Liver (tissue), 9 donors: ENCODE measurements around the gene HOXB5. TPM values are rescaled to one million over a fixed set of nuclear protein-coding genes. Genes with fewer than 3 reads are reported as not detected.

ENCODE experiments used
- DNase-seq: peaks from one replicate; pipeline ENCODE4 v3.0.0-alpha.2; 2017; ENCODE audit warnings: low spot score
- H3K27ac ChIP-seq, 2 donors: one replicate each; pipeline ENCODE4 v1.7.0; 2013; ENCODE audit warnings: inconsistent platforms in 2 of 2, low read length in 2 of 2, control low read depth in 1 of 2, low read depth in 1 of 2, mild to moderate bottlenecking in 1 of 2
- H3K27me3 ChIP-seq, 4 donors: one replicate each; pipeline versions ENCODE4 v1.6.1 to v1.7.0; 2013; ENCODE audit warnings: low read length in 3 of 4, inconsistent platforms in 1 of 4, mild to moderate bottlenecking in 1 of 4, moderate library complexity in 1 of 4; ENCODE audit not compliant: control insufficient read depth in 4 of 4, insufficient read depth in 4 of 4
- H3K36me3 ChIP-seq, 4 donors: one replicate each; pipeline versions ENCODE4 v1.6.1 to v1.7.0; 2013; ENCODE audit warnings: low read length in 3 of 4, mild to moderate bottlenecking in 3 of 4, low read depth in 1 of 4, moderate library complexity in 1 of 4; ENCODE audit not compliant: control insufficient read depth in 4 of 4, insufficient read depth in 3 of 4
- H3K4me1 ChIP-seq, 4 donors: one replicate each; pipeline versions ENCODE4 v1.6.1 to v1.7.0; 2013; ENCODE audit warnings: low read length in 3 of 4, mild to moderate bottlenecking in 3 of 4, moderate library complexity in 1 of 4; ENCODE audit not compliant: control insufficient read depth in 4 of 4, insufficient read depth in 4 of 4
- H3K4me3 ChIP-seq, 3 donors: one replicate each; pipeline versions ENCODE4 v1.6.1 to v1.7.0; 2013; ENCODE audit warnings: low read length in 3 of 3, control low read depth in 1 of 3, low read depth in 1 of 3, mild to moderate bottlenecking in 1 of 3
- H3K9ac ChIP-seq, 2 donors: one replicate each; pipeline ENCODE4 v1.7.0; 2013; ENCODE audit warnings: low read length in 2 of 2, mild to moderate bottlenecking in 2 of 2, moderate library complexity in 2 of 2, control low read depth in 1 of 2, low read depth in 1 of 2
- H3K9me3 ChIP-seq, 4 donors: one replicate each; pipeline versions ENCODE4 v1.6.1 to v1.7.0; 2013; ENCODE audit warnings: low read length in 3 of 4; ENCODE audit not compliant: control insufficient read depth in 4 of 4
- ATF3 ChIP-seq: IDR thresholded peaks from 2 replicates; pipeline ENCODE4 v1.6.1; 2016; ENCODE audit warnings: antibody characterized with exemption
- EGR1 ChIP-seq, 2 donors: IDR thresholded peaks; 2 replicates each; pipeline ENCODE4 v1.6.1; 2016 to 2018; ENCODE audit warnings: antibody characterized with exemption in 2 of 2, low read depth in 2 of 2
- FOXA1 ChIP-seq: IDR thresholded peaks from 2 replicates; pipeline ENCODE4 v1.6.1; 2016; ENCODE audit warnings: antibody characterized with exemption
- FOXA2 ChIP-seq: IDR thresholded peaks from 2 replicates; pipeline ENCODE4 v1.6.1; 2016; ENCODE audit warnings: antibody characterized with exemption
- HNF4A ChIP-seq, 2 donors: conservative IDR thresholded peaks; 2 replicates each; pipeline ENCODE4 v1.6.1; 2016; ENCODE audit warnings: antibody characterized with exemption in 2 of 2, mild to moderate bottlenecking in 2 of 2
- HNF4G ChIP-seq: IDR thresholded peaks from 2 replicates; pipeline ENCODE4 v1.6.1; 2016; ENCODE audit warnings: antibody characterized with exemption
- JUND ChIP-seq, 2 donors: IDR thresholded peaks; 2 replicates each; pipeline ENCODE4 v1.6.1; 2016; ENCODE audit warnings: antibody characterized with exemption in 2 of 2
- MAX ChIP-seq: IDR thresholded peaks from 2 replicates; pipeline ENCODE4 v1.6.1; 2016; ENCODE audit warnings: antibody characterized with exemption
- NR2F2 ChIP-seq: IDR thresholded peaks from 2 replicates; pipeline ENCODE4 v1.6.1; 2016; ENCODE audit warnings: antibody characterized with exemption
- RAD21 ChIP-seq, 2 donors: IDR thresholded peaks; 2 replicates each; pipeline ENCODE4 v1.6.1; 2016; ENCODE audit warnings: antibody characterized with exemption in 2 of 2, mild to moderate bottlenecking in 2 of 2
- RXRA ChIP-seq, 2 donors: IDR thresholded peaks; 2 replicates each; pipeline ENCODE4 v1.6.1; 2017 to 2018; ENCODE audit warnings: antibody characterized with exemption in 2 of 2, mild to moderate bottlenecking in 1 of 2
- SP1 ChIP-seq: IDR thresholded peaks from 2 replicates; pipeline ENCODE4 v1.6.1; 2018; ENCODE audit warnings: antibody characterized with exemption, mild to moderate bottlenecking
- YY1 ChIP-seq: IDR thresholded peaks from 2 replicates; pipeline ENCODE4 v1.6.1; 2016; ENCODE audit warnings: antibody characterized with exemption, mild to moderate bottlenecking
- ZBTB33 ChIP-seq: IDR thresholded peaks from 2 replicates; pipeline ENCODE4 v1.6.1; 2016; ENCODE audit warnings: antibody characterized with exemption
- WGBS: extraction: QIAGEN DNeasy Blood & Tissue Kit; methylation state at CpG from one replicate; pipeline ENCODE4 v1.1.7; 2013; 5-methylcytosine and 5-hydroxymethylcytosine counted together
- polyA plus RNA-seq, 2 donors: library from polyadenylated mRNA; stranded (reverse) in 1 of 2; unstranded in 1 of 2; fragments of 200-250 nt in 1 of 2; fragments of >200 nt in 1 of 2; fragmentation: Nextera tagmentation in 1 of 2; extraction: Ambion mirVana in 1 of 2; gene quantifications; one replicate each; pipeline versions ENCODE4 v1.2.1 to v1.2.3, GENCODE V29; 2013 to 2015
- total RNA-seq, 2 donors: library from RNA; depleted of rRNA; stranded (reverse); fragments of >200 nt; gene quantifications; one replicate each; pipeline ENCODE4 v1.2.3, GENCODE V29; 2014
- donor health status: healthy.
- donor health status: healthy.
- donor health status: healthy.
- donor health status: healthy.
- donor health status: healthy.

HOXB5 gene
- total and polyA plus RNA-seq, 4 donors, result 0.08 to 0.38 (median 0.36) TPM; not detected in 1

GRCh38 chr17:48577946-48578615 is 15.5 kb downstream of the HOXB5 start, which contains the start of gene HOXB4 (continued):
- TF ChIP-seq FOXA1, result no peak
- TF ChIP-seq FOXA2, result no peak
- TF ChIP-seq NR2F2, result no peak
- TF ChIP-seq YY1, result no peak
- TF ChIP-seq ZBTB33, result no peak

GRCh38 chr17:48577330-48577945 is 16.1 kb downstream of the HOXB5 start:
- Histone ChIP-seq H3K4me3 (peak overlapping the region in 2 of 3 donors; percentile 14 to 46), H3K4me1 (peaks cover 0 to 6% (median 3%) of the 10 kb centered on the region in 4 donors), H3K27me3 (peaks cover 0 to 24% (median 5%) of the 10 kb centered on the region in 4 donors), H3K36me3 (no peaks in the 10 kb centered on the region), H3K9ac (no peak overlapping the region), H3K9me3 (no peaks in the 10 kb centered on the region), H3K27ac (peak overlapping the region; percentile 55 to 72)
- DNase-seq, result no peak
- TF ChIP-seq ZBTB33, result no peak
- TF ChIP-seq HNF4A (conservative IDR thresholded peaks at IDR 0.05), result no peak
- TF ChIP-seq FOXA2, result no peak
- TF ChIP-seq EGR1 (IDR thresholded peaks at IDR 0.05; ENCODE audit: low read depth in 2 of 2), result no peak
- no peak for TF ChIP-seq RXRA (IDR thresholded peaks at IDR 0.05)
- TF ChIP-seq NR2F2, result no peak
- TF ChIP-seq ATF3, result no peak
- TF ChIP-seq RAD21 (IDR thresholded peaks at IDR 0.05), result no peak
- TF ChIP-seq SP1, result no peak
- no peak for TF ChIP-seq HNF4G
- no peak for TF ChIP-seq JUND (IDR thresholded peaks at IDR 0.05)
- 3% methylated on average over 19 of the region's 19 CpGs for WGBS

GRCh38 chr17:48576479-48577309 is 16.9 kb downstream of the HOXB5 start:
- Histone ChIP-seq H3K9ac (no peak overlapping the region), H3K4me3 (peak overlapping the region in 1 of 3 donors; percentile 46), H3K9me3 (no peaks in the 10 kb centered on the region), H3K4me1 (peaks cover 0 to 3% (median 1%) of the 10 kb centered on the region in 4 donors), H3K27ac (peak overlapping the region; percentile 70 to 72), H3K27me3 (peaks cover 0 to 24% (median 5%) of the 10 kb centered on the region in 4 donors), H3K36me3 (no peaks in the 10 kb centered on the region)
- 15% methylated on average over 43 of the region's 43 CpGs for WGBS
- DNase-seq, result no peak
- TF ChIP-seq MAX (no peak), NR2F2 (no peak), ATF3 (no peak)
